Measurements from ENCODE around the gene HIGD2A.

DNA sequence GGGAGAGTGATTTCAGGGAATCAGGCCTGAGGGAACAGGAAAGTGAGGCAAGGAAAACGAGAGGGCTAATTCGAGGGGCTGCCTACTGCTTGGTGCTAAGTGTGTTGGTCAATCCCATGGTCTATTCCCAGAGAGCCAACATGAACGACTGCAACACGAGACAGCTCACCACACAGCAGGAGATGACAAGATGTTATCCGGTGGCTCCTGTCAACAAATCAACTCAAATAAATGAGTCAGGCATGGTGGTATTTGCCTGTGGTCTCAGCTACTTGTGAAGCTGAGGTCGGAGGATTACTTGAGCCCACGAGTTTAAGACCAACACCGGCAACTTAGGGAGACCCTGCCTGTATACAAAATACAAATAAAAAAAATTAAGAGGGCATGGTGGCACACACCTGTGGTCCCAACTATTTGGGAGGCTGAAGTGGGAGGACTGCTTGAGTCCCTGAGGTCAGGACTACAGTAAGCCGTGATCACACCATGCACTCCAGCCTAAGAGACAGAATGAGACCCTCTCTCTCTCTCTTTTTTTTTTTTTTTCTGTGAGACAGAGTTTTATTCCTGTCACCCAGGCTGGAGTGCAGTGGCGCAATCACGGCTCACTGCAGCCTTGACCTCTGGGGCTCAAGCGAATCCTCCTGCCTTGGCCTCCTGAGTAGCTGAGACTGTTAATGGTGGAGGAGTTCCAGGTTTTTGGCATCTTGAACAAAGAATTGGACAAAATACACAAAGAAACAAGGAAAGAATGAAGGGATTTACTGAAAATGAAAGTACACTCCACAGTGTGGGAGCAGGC, 50.6 kb downstream of the HIGD2A start:
- TF ChIP-seq, protein P1, sequence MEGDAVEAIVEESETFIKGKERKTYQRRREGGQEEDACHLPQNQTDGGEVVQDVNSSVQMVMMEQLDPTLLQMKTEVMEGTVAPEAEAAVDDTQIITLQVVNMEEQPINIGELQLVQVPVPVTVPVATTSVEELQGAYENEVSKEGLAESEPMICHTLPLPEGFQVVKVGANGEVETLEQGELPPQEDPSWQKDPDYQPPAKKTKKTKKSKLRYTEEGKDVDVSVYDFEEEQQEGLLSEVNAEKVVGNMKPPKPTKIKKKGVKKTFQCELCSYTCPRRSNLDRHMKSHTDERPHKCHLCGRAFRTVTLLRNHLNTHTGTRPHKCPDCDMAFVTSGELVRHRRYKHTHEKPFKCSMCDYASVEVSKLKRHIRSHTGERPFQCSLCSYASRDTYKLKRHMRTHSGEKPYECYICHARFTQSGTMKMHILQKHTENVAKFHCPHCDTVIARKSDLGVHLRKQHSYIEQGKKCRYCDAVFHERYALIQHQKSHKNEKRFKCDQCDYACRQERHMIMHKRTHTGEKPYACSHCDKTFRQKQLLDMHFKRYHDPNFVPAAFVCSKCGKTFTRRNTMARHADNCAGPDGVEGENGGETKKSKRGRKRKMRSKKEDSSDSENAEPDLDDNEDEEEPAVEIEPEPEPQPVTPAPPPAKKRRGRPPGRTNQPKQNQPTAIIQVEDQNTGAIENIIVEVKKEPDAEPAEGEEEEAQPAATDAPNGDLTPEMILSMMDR (IDR thresholded peaks at IDR 0.05; ENCODE audit: insufficient read depth, low read length, poor library complexity, severe bottlenecking) = no peak
- TF ChIP-seq EZH2phosphoT487 (conservative IDR thresholded peaks at IDR 0.05; ENCODE audit: low read length) = no peak

Measured in SU-DHL-6 (cell line).